MCF 10A (cell line): ENCODE measurements around the gene NR2F1-AS1. TPM values are rescaled to one million over a fixed set of nuclear protein-coding genes. Genes with fewer than 3 reads are reported as not detected.
"Not testable (repeated sequence)": the region's sequence is repeated elsewhere in the genome, so short reads cannot be mapped to it uniquely, and the experiment has no call there.

ENCODE experiments used
- BruUV-seq: library from RNA; stranded (reverse); fragments of 400-500 nt; replicated peaks from 2 replicates; lab custom pipeline; 2021; lab: Mats Ljungman, UMichigan
- CTCF ChIA-PET: fragments of 300-600 bp; sonication (Branson Sonifier 250); formaldehyde crosslinking; extraction: SDS; loops from one replicate; lab custom pipeline; 2021; ENCODE audit warnings: antibody characterized with exemption, inconsistent platforms; lab: Yijun Ruan, JAX
- POLR2A ChIA-PET: fragments of 300-600, 350-650 bp; sonication (Branson Sonifier 250); formaldehyde crosslinking; extraction: SDS; loops from one replicate; lab custom pipeline; 2020; ENCODE audit warnings: antibody characterized with exemption, inconsistent platforms; lab: Yijun Ruan, JAX
- DNase-seq: peaks from one replicate; pipeline ENCODE4 v3.0.0-alpha.2; 2018; ENCODE audit not compliant: unreplicated experiment
- H3K27ac Mint-ChIP-seq: one replicate; pipeline ENCODE4 v1.8.0; 2022; ENCODE audit warnings: mild to moderate bottlenecking, low read depth, mixed read lengths; ENCODE audit not compliant: unreplicated experiment
- H3K27me3 Mint-ChIP-seq: one replicate; pipeline ENCODE4 v1.8.0; 2022; ENCODE audit warnings: mixed read lengths; ENCODE audit not compliant: insufficient read depth, unreplicated experiment
- H3K36me3 Mint-ChIP-seq: one replicate; pipeline ENCODE4 v1.8.0; 2022; ENCODE audit warnings: mild to moderate bottlenecking, moderate library complexity, mixed read lengths; ENCODE audit not compliant: insufficient read depth, unreplicated experiment
- H3K4me1 Mint-ChIP-seq: one replicate; pipeline ENCODE4 v1.8.0; 2022; ENCODE audit warnings: mixed read lengths; ENCODE audit not compliant: insufficient read depth, unreplicated experiment
- H3K4me3 Mint-ChIP-seq: one replicate; pipeline ENCODE4 v1.8.0; 2022; ENCODE audit warnings: mild to moderate bottlenecking, moderate library complexity, mixed read lengths; ENCODE audit not compliant: unreplicated experiment
- H3K9me3 Mint-ChIP-seq: one replicate; pipeline ENCODE4 v1.8.0; 2022; ENCODE audit warnings: mixed read lengths; ENCODE audit not compliant: unreplicated experiment
- intact Hi-C: fragments of 100-400 bp; cut with micrococcal nuclease; formaldehyde crosslinking; loops from 2 replicates; pipeline ENCODE4 v1.14.1; 2022
- total RNA-seq: library from RNA; stranded (reverse); gene quantifications from 2 replicates; pipeline ENCODE4 v1.2.3, GENCODE V29; 2022
- TF ChIP-seq, protein P1 (sequence below): fragments of 200-600 bp; IDR thresholded peaks from one replicate; pipeline ENCODE4 v1.8.0; 2022; ENCODE audit warnings: antibody characterized with exemption, mild to moderate bottlenecking; ENCODE audit not compliant: unreplicated experiment

Gene NR2F1-AS1
- total RNA-seq, 1 experiment from 2014 or later: 3.2 TPM

GRCh38 chr5:93569300-93570160, 11.5 kb downstream of the NR2F1-AS1 start:
- TF ChIP-seq, protein P1, sequence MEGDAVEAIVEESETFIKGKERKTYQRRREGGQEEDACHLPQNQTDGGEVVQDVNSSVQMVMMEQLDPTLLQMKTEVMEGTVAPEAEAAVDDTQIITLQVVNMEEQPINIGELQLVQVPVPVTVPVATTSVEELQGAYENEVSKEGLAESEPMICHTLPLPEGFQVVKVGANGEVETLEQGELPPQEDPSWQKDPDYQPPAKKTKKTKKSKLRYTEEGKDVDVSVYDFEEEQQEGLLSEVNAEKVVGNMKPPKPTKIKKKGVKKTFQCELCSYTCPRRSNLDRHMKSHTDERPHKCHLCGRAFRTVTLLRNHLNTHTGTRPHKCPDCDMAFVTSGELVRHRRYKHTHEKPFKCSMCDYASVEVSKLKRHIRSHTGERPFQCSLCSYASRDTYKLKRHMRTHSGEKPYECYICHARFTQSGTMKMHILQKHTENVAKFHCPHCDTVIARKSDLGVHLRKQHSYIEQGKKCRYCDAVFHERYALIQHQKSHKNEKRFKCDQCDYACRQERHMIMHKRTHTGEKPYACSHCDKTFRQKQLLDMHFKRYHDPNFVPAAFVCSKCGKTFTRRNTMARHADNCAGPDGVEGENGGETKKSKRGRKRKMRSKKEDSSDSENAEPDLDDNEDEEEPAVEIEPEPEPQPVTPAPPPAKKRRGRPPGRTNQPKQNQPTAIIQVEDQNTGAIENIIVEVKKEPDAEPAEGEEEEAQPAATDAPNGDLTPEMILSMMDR: no peak
- BruUV-seq: no TSS peak
- Mint-ChIP-seq H3K9me3 (no peaks in the 10 kb centered on the region), H3K4me3 (no peak overlapping the region), H3K4me1 (peaks cover 2% of the 10 kb centered on the region), H3K27me3 (no peaks in the 10 kb centered on the region), H3K27ac (no peak overlapping the region), H3K36me3 (no peaks in the 10 kb centered on the region)
- intact Hi-C loops: no loop called here
- DNase-seq: no peak
- POLR2A ChIA-PET: no interaction called here
- CTCF ChIA-PET: no interaction called here

GRCh38 chr5:93567424-93567823, 13.6 kb downstream of the NR2F1-AS1 start:
- H3K27ac Mint-ChIP-seq: no peak overlapping the region
- intact Hi-C loops: no loop called here
- no peaks in the 10 kb centered on the region for H3K9me3 Mint-ChIP-seq
- CTCF ChIA-PET: no interaction called here
- H3K4me3 Mint-ChIP-seq: no peak overlapping the region
- H3K27me3 Mint-ChIP-seq: no peaks in the 10 kb centered on the region
- no peak for DNase-seq
- H3K4me1 Mint-ChIP-seq: peaks cover 6% of the 10 kb centered on the region
- H3K36me3 Mint-ChIP-seq: no peaks in the 10 kb centered on the region
- POLR2A ChIA-PET: no interaction called here
- TF ChIP-seq, protein P1: no peak
- no TSS peak for BruUV-seq

- CTCF ChIA-PET: no interaction called here
- BruUV-seq: no TSS peak
- Mint-ChIP-seq H3K27me3 (no peaks in the 10 kb centered on the region), H3K4me3 (no peak overlapping the region), H3K4me1 (peaks cover 6% of the 10 kb centered on the region), H3K9me3 (no peaks in the 10 kb centered on the region), H3K36me3 (no peaks in the 10 kb centered on the region), H3K27ac (no peak overlapping the region)
- no peak for DNase-seq
- POLR2A ChIA-PET: no interaction called here
- intact Hi-C loops: no loop called here
- TF ChIP-seq, protein P1: no peak
Observed at GRCh38 chr5:93566091-93566490, 14.9 kb downstream of the NR2F1-AS1 start.

DNA sequence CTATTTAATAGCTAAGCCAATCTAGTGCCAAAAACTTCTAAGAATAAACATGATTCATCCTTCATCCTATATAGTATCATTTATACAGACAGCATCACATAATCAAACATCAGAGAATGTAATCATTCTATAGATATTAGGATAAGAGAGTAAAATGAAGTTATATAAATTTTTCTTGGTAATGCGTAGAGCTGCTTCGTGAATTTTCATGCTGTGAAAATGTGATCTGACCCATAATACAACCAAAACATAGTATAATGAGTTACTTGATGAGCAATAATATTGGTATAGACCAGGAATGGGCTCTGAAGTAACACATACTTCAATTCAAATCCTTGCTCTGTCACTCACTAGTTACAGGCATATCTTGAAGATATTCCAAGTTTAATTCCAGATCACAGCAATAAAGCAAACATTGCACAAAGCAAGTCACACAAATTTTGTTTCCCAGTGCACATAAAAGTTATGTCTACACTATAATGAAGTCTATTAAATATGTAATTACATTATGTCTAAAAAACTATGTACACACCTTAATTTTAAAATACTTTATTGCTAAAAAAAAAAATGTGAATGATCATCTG, 23.9 kb downstream of the NR2F1-AS1 start:
- DNase-seq: no peak
- no peak overlapping the region for H3K27ac Mint-ChIP-seq

DNA sequence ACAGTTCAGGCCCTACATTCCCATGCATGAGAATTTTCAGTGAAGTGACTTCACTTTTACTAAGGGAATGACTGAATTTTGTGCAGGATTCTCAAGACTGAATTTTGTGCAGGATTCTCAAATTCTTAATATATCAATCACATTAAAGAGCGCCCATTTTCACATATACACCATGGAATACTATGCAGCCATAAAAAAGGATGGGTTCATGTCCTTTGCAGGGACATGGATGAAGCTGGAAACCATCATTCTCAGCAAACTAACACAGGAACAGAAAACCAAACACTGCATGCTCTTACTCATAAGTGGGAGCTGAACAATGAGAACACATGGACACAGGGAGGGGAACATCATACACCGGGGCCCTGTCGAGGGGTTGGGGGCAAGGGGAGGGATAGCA, 31.4 kb downstream of the NR2F1-AS1 start:
- H3K27ac Mint-ChIP-seq, CTCF ChIA-PET, H3K4me1 Mint-ChIP-seq, POLR2A ChIA-PET, H3K27me3 Mint-ChIP-seq, H3K9me3 Mint-ChIP-seq, H3K4me3 Mint-ChIP-seq, intact Hi-C loops, BruUV-seq, DNase-seq, H3K36me3 Mint-ChIP-seq: not testable (repeated sequence)

More for the DNA sequence above, 23.9 kb downstream of the NR2F1-AS1 start:
- no peak overlapping the region for H3K4me3 Mint-ChIP-seq
- H3K27me3 Mint-ChIP-seq: no peaks in the 10 kb centered on the region
- intact Hi-C loops: no loop called here
- ChIA-PET CTCF (interaction anchor here (0.6 to 0.7 kb wide), 3 partner anchors 25 to 852 kb away, joined by 3 to 4 read pairs (median 4); no protein-coding TSS in a partner anchor), POLR2A (interaction anchor here (0.7 kb wide), 1 partner anchor 1933 kb away, joined by 5 read pairs; no protein-coding TSS in a partner anchor)
- BruUV-seq: no TSS peak
- TF ChIP-seq, protein P1: no peak
- H3K36me3 Mint-ChIP-seq: no peaks in the 10 kb centered on the region
- no peaks in the 10 kb centered on the region for H3K9me3 Mint-ChIP-seq
- no peaks in the 10 kb centered on the region for H3K4me1 Mint-ChIP-seq
